ENCODE measurements around the gene C12orf42.
"Not testable (repeated sequence)": the region's sequence is repeated elsewhere in the genome, so short reads cannot be mapped to it uniquely, and the experiment has no call there.

Gene C12orf42

DNA sequence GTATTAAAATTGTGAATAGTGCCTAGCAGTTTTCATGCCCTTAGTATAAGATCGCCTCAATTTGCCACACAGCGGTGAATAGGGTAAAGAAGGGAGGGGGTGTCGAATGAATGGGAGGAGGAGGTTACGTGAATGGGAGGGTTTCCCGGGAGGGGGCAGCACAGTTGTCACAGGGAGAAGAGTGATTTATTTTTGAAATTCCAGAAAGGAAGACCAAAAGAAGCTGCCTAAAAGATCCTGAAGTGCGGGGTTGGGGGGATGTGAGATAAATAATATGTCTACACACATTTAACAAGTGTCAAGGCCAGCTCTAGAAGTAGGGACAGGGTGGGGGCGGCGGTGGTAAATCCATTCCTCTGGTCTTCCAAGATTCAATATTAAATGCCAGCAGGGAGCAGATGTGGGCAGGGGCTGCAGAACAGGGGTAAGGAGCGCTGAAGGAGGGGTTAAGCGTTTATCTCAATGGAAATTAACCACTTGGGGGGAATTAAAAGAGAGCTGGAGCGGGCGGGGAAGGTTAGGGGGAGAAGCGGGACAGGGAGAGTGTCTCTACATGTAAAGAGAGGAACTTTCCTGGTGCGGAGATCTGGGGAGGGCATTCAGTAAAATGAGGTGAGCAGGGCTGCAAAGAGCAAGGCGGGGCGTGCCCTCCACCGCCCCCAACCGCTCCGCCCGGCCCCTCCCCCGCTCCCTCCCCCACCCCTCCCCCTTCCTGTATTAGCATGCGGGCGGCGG lies 867 bp downstream of the C12orf42 start:
- peak; percentile 81 for DNase-seq

- no peak for DNase-seq
These were observed 1.6 kb downstream of the C12orf42 start for GRCh38 chr12:103494051-103494733.

DNA sequence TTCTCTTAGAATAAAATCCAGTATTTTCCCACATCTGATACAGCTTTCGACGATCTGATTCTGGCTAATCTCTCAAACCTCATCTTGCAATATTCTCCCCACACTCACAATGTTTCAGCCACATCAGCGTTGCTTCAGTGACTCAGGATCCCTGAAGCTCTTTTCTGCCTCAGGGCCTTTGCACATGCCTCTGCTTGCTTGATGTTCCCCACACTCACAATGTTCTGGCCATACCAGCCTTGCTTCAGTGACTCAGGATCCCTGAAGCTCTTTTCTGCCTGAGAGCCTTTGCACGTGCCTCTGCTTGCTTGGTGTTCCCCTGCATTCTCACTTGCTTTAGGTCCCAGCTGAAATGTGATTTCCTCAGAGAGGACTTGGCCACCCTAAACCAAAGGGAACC lies 2.6 kb downstream of the C12orf42 start:
- DNase-seq: no peak

DNA sequence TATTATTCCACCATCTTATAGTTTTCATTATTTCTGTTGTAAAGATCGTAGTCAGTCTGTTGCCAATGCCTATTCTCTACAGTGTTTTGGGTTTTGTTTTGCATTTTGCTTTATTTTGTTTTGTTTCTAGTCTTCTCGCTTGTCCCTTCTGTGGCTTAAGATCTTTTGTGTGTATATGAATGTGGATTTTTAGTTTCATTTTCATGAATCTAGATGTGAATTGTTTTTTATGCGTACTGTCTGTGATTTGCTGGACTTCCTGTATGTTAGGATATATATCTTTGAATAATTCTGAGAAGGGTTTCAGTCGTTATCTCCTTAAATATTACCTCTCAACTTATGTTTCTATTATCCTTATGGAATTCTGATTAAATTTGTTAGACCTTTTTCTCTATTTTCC lies 13.4 kb downstream of the C12orf42 start:
- DNase-seq: no peak

DNA sequence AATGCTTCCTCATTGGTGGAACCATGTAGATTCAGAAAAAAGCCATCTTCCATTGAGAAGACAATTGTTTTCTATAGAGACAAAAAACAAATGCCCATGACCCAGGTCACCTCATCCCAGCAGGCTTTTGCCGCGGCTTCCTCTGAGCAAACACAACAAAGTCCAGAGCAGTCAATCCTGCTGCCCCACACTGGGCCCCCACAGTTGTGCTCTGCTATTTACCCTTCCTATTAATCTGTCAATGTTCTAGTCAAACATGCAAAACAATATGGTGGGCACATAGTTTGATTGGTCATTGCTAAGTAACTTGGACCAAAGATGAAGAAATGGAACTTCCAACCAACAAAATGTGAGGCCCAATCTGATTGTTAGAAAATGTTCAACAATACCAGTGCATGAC lies 20.7 kb downstream of the C12orf42 start:
- no peak for DNase-seq

DNA sequence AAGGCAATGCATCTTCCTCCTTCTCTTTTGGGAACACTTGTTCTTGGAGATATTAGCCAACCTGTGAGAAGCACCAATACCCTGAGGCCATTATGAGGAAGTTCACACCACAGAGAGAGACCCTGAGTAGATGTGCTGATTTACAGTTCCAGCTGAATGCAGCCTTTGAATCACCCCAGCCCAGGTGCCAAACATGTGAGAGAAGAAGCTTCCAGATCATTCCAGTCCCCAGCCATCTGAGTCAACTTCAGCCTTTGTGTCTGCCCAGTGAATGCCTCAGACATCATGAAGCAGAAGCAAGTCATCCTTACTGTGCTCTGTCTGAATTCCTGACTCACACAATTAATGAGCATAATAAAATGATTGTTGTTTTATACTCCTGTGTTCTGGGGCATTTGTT lies 25.1 kb downstream of the C12orf42 start:
- no peak for DNase-seq

DNA sequence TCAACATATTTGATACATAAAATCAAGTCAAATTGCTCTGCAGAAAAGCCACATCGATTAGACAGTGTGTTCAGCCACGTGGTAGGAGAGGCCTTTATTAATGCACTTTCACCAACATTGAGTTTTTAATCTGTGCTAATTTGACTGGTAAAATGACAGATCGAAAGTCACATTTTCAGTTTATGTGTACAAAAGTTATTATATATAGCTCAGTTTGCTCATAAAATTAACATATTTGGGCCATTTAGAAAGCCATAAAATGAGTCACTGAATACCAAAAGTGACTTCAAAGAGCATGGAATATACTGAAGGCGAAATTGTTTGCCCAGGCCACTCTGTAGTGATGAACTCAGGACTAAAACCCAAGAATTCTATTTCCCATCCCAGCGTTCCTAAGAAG lies 26.0 kb downstream of the C12orf42 start:
- DNase-seq: no peak

- DNase-seq: no peak
These were observed 26.9 kb downstream of the C12orf42 start for GRCh38 chr12:103468837-103469236.

DNA sequence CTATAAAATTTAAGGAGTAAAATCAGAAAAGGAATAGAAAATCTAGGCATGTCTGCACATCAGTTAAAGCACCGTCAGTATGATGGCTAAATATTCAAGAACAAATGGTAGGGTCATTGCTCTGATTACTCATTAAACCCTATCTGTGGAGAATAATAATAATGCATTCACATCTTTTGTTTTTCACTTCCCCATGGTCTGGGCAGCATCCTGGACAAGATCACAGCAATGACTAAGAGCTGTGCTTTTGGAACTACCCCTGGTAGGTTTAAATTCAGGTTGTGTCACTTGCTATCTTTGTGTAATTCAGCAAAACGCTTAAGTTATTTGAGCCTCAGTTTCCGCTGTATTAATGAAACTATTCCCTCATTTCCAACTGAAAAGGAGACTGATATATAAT lies 33.1 kb downstream of the C12orf42 start:
- DNase-seq: no peak

DNA sequence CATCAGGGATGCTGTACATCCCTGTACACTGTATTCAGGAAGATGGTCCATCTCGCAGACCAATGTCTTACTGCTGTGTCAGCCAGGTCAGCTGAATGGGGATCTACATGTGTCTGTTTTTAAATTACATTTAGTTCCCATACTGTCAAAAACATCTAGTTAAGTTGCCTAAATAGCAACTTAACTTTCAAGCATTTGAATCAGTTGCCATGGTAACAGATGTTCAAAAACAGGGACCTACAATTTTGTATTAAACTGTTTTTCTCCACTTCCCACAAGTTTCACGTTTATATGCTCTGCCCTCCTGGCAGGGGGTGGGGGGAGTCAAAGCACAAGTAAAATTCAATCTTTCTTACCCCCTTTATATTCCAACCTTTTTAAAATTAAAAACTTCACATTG lies 38.3 kb downstream of the C12orf42 start:
- DNase-seq: no peak

GRCh38 chr12:103456006-103456405 lies 39.8 kb downstream of the C12orf42 start:
- DNase-seq: no peak

DNA sequence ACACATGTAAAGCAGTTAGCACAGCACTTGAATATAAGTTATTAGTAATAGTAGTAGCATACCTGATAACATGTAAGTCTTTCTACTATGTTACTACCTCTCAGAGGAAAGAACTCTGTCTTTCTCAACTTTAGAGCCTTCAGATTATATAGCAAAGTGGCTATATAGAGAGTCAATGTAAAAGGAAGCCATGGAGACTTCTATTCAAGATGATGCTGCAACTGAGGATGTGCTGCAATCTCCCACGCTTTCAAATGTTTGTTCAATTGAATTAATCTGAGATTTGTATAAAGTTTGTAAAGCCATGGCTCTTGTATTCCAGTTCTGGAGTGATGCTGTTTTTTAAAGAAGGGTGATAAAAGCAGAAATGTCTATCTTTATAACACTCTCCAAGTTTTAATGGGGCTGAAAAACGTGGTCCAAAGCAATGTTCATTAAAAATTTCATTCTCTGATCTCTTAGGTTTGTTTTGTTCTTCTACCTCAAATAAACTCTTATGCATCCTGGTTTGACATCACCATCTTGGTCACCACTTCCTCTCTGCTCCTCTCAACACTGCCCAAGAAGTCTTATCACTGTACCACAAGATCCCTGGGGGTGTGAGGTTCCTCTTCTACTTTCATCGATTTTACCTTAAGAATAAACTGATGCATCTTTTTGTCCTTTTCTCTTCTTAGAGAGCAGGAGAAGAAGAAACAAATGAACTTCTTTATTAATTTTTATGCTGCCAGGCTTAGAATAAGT lies 40.6 kb downstream of the C12orf42 start:
- no peak for DNase-seq

- no peak for DNase-seq
These were observed 50.8 kb downstream of the C12orf42 start for GRCh38 chr12:103444983-103445382.

GRCh38 chr12:103442822-103443221 lies 52.9 kb downstream of the C12orf42 start:
- DNase-seq: no peak

GRCh38 chr12:103442182-103442555 lies 53.6 kb downstream of the C12orf42 start:
- no peak for DNase-seq

GRCh38 chr12:103441437-103442181 lies 54.2 kb downstream of the C12orf42 start:
- no peak for DNase-seq

DNA sequence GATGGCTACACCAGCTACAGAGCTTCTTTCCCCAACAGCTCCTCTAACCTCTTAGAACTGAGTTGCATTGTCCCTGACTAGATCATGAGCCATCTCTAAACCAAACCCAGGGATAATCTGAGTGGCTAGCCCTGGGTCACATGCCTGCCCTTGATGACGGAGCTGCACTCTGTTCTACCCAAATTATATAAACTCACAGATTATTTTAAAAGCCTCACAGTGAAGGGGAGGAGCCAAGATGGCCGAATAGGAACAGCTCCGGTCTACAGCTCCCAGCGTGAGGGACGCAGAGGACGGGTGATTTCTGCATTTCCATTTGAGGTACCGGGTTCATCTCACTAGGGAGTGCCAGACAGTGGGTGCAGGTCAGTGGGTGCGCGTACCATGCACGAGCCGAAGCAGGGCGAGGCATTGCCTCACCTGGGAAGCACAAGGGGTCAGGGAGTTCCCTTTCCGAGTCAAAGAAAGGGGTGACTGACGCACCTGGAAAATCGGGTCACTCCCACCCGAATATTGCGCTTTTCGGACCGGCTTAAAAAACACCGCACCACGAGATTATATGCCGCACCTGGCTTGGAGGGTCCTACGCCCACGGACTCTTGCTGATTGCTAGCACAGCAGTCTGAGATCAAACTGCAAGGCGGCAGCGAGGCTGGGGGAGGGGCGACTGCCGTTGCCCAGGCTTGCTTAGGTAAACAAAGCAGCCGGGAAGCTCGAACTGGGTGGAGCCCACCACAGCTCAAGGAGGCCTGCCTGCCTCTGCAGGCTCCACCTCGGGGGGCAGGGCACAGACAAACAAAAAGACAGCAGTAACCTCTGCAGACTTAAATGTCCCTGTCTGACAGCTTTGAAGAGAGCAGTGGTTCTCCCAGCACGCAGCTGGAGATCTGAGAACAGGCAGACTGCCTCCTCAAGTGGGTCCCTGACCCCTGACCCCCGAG lies 61.3 kb downstream of the C12orf42 start:
- DNase-seq: not testable (repeated sequence)

GRCh38 chr12:103431950-103432349 lies 63.8 kb downstream of the C12orf42 start:
- no peak for DNase-seq

GRCh38 chr12:103431387-103431786 lies 64.4 kb downstream of the C12orf42 start:
- no peak for DNase-seq

GRCh38 chr12:103425674-103426073 lies 70.1 kb downstream of the C12orf42 start:
- not testable (repeated sequence) for DNase-seq

DNA sequence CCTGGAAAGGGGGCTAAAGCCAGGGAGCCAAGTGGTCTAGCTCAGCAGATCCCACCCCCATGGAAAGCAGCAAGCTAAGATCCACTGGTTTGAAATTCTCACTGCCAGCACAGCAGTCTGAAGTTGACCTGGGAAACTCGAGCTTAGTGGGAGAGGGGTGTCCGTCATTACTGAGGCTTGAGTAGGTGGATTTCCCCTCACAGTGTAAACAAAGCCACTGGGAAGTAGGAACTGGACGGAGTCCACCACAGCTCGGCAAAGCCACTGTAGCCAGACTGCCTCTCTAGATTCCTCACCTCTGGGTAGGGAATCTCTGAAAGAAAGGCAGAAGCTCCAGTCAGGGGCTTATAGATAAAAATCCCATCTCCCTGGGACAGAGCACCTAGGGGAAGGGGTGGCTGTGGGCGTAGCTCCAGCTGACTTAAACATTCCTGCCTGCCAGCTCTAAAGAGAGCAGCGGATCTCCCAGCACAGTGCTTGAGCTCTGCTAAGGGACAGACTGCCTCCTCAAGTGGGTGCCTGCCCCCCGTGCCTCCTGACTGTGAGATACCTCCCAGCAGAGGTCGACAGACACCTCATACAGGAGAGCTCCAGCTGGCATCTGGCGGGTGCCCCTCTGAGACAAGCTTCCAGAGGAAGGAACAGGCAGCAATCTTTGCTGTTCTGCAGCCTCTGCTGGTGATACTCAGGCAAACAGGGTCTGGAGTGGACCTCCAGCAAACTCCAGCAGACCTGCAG lies 70.8 kb downstream of the C12orf42 start:
- not testable (repeated sequence) for DNase-seq
